Caki2 (cell line): ENCODE data around the gene WDR90. TPM values are rescaled to one million over a fixed set of nuclear protein-coding genes. Genes with fewer than 3 reads are reported as not detected.

ENCODE experiments used
- DNase-seq: peaks from one replicate; pipeline ENCODE4 v3.0.0-alpha.2; 2015; ENCODE audit warnings: low read depth
- in situ Hi-C: cut with HindIII; loops from 2 replicates; pipeline ENCODE4 v1.10.0; 2016; ENCODE audit warnings: low sequenced_read_pairs, low pct_unique_long_range_greater_than_20kb, mixed read lengths
- total RNA-seq: library from RNA; depleted of rRNA; stranded (reverse); fragments of >200 nt; shearing (Covaris generic); gene quantifications from 2 replicates; pipeline ENCODE4 v1.2.3, GENCODE V29; 2014; ENCODE audit warnings: low replicate concordance; rRNA removed

The WDR90 gene
- 12.3 and 52.7 TPM in 2 replicates for total RNA-seq

- peak; percentile 92 for DNase-seq
- in situ Hi-C loops: no loop called here
Measured at GRCh38 chr16:648781-649589, at the start of gene WDR90. Gene WDR90 (plus strand): TSS chr16:649365. CDS start chr16:649417, 52 bp downstream.

GRCh38 chr16:600781-601180, 48.4 kb upstream of the WDR90 start:
- DNase-seq: no peak
- in situ Hi-C loops: no loop called here

- in situ Hi-C loops: no loop called here
Measured at GRCh38 chr16:603933-604332, 45.2 kb upstream of the WDR90 start.

GRCh38 chr16:606656-607307, 42.4 kb upstream of the WDR90 start:
- DNase-seq: no peak
- in situ Hi-C loops: no loop called here

More at GRCh38 chr16:603933-604332, 45.2 kb upstream of the WDR90 start:
- DNase-seq: no peak

DNA sequence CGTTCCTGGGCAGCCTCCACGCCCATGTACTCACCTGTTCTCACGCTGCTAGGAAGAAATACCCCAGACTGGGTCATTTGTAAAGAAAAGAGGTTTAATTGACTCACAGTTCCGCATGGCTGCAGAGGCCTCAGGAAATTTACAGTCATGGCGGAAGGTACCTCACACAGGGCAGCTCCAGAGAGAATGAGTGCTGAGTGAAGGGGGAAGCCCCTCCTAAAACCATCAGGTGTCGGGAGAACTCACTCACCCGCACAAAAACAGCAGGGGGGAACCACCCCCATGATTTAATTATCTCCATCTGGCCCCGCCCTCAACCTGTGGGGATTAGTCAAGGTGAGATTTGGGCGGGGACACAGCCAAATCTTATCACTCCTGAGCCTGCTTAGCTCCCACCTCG, 41.1 kb upstream of the WDR90 start:
- in situ Hi-C loops: no loop called here
- no peak for DNase-seq

DNA sequence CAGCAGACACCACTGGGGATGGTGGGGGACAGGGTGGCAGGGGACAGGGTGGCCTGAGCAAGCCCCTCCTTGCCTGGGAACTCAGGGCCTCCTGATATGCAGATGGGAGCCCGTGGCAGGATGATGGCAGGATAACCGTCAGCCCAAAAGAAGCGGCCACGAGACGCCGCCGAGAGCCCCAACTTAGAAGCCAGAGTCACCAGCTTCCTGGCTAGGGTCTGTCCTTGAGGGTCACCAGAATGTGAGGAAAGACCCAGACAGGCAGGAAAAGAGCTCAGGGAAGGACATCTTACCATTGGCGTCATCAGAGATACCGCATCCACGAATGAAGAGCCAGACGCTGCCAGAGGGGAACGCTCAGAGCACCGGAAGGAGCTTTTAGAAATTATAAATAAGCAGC, 39.8 kb upstream of the WDR90 start:
- in situ Hi-C loops: no loop called here
- DNase-seq: no peak

DNA sequence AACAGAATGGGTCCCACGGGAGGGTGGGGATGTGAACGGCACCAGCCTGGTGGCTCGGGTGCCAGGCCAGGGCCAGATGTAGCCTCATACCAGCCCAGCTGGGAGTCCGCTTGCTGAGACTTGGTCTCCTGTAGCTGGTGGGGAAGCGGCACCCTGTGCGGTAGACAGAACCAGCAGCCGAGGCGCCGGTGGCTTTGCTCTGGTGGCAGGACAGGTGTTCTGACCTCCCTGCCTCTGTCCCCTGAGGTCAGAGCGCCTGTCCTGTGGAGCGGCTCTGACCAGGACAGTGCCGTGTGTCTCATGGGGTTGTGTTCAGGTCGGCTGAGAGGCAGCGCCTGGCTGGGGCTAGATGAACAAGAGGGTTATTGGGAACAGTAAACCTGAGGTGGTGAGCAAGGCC, 39.2 kb upstream of the WDR90 start:
- in situ Hi-C loops: no loop called here
- no peak for DNase-seq

DNA sequence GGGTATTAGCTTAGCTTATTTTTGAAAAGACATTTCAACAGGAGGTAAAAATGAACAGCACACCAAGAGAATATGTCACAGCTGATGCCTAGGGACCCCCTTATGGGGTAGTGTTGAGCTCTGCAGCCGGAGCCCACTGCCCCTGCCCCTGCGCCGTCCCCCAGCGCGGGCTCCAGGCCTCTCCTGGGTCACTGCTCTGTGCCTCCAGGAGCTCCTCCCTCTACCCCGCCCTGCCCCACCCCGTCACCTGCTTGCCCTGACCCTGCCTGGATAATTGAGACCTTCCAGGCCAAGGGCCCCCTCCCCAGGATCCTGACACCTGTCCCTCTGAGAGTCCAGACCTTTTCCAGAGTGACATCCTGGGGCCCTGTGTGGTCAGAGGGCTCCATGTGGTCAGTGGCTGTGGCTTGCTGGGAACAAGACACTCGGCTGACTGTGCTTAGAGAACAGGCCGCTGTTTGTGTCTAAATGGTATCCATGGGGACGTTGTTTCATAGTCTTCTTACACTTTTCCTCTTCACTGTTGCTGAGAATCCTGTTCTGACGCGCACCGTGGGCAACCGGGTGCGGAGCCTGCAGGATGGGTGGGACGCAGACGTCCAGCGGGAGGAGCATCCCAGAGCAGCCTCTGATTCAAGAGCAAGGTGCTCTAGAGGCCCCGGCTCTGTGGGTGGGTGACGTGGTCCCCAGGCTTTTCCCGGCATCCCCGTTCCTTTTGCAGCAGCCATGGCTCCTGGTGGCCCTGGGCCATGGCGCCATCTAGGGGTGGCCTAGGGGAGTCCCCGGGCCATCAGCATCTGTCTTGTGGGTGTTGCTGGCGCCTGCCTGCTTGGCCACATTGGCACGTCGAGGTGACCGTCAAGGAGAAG, 38.4 kb upstream of the WDR90 start:
- in situ Hi-C loops: no loop called here
- DNase-seq: no peak

GRCh38 chr16:615122-615521, 34.0 kb upstream of the WDR90 start:
- in situ Hi-C loops: no loop called here
- no peak for DNase-seq

GRCh38 chr16:616733-617586, 32.2 kb upstream of the WDR90 start:
- in situ Hi-C loops: no loop called here
- no peak for DNase-seq

- in situ Hi-C loops: no loop called here
- no peak for DNase-seq
Measured at GRCh38 chr16:617855-618254, 31.3 kb upstream of the WDR90 start.

DNA sequence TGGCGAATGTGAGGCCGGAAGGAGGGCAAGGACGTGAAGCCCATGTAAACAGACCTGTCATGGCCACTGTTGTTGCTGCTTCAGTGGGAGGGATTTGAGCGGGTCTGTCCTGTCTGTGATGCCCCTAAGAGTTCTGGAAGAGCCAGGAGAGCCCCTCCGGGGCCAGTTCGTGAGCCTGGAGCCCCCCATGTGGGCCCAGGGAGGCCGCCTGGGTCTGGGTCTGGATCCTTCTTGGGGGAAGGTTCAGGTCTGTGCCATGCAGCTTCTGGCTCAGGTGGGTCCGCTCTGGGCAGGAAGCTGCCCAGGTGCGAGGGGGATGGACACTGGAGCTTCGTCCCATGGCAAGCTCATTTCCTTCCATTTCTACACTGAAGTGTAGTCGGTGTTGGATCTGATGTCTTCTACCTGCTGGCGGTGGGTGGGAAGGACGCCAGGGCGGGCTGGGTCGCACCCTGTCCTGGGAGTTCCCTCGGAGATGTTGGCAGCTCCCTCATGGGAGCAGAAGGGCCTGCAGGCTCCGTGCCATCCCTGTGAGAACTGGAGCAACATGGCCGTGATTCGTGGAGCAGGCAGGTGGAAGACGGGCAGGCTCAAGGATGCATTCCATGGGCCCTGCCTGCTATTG, 29.6 kb upstream of the WDR90 start:
- in situ Hi-C loops: no loop called here
- DNase-seq: no peak

DNA sequence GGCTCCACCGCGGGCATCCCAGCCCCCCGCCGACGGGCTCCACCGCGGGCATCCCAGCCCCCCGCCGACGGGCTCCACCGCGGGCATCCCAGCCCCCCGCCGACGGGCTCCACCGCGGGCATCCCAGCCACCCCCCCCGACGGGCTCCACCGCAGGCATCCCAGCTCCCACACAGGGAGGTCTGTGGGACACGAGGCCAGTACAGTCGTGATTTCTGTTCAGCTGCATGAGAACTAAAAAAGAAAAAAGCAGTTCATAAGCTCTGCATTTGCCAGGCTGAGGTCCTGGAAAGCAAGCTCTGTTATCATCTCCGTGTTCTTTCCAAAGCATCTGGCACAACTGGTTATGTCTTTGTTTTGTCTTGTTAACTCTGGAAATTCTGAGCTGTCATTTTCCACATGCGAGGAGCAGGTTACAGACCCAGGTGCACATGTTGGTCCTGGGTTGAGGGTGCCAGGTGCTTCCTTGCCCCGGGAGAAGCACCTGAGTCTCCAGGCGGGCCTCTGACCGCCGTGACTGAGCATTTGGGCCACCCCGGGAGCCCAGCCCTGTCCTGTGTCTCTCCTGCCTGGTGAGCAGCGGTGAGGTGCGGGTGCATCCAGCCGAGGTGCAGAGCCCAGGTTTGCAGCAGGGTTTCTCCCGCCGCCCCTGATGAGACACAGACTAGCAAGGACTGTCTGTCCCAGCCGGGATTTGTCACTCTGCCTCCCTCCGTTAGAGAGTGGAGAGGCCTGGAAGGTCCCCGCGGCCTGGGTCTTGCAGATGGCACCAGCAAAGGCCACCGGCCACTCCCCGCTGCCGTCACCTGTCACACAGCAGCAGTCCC, 28.3 kb upstream of the WDR90 start:
- DNase-seq: no peak

DNA sequence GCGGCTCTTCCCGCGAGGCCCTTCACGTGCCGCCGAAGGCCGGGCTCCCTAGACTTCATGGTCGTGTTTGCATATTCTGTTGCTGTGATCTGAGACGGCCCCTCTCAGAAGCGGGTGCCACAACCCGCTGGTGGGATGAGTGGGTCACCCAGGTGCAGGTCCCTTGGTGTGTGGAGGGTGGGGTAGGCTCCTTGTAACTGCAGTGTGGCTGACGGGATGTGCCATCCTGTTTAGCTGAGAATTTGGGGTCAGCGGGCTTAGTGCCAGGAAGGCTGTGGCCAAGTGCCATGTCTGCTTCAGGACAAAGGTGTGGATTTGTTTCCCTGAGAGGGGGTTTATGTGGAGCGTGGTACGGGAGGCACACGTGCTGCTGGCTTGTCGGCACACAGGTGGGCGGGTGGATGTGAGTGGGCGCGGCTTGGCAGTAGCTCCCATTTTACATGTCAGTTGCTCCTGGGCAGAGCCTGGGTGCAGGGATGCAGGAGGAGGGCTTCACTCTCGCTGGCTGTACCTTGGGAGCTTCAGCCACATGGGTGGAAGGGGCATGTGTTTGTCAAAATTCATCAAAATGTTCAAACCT, 27.5 kb upstream of the WDR90 start:
- in situ Hi-C loops: no loop called here
- DNase-seq: no peak

More for the DNA sequence above, 28.3 kb upstream of the WDR90 start:
- in situ Hi-C loops: no loop called here

DNA sequence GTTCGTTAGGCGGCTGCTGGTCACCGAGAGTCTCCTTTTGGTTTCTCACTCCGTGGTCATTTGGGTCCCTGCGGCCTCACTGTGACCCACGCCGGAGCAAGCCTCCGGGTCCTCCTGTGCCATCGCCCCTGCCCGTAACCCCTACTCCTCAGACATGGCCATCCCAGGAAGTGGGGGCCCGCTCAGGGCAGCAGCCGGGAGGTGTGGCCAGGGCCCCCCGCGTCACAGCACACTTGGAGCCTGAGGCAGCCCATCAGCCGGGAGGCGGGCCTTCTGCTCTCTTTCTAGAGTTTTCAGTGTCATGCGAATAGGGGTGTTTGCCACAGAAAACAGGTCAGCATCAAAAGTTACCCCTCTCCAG, 26.3 kb upstream of the WDR90 start:
- DNase-seq: no peak
- in situ Hi-C loops: no loop called here

DNA sequence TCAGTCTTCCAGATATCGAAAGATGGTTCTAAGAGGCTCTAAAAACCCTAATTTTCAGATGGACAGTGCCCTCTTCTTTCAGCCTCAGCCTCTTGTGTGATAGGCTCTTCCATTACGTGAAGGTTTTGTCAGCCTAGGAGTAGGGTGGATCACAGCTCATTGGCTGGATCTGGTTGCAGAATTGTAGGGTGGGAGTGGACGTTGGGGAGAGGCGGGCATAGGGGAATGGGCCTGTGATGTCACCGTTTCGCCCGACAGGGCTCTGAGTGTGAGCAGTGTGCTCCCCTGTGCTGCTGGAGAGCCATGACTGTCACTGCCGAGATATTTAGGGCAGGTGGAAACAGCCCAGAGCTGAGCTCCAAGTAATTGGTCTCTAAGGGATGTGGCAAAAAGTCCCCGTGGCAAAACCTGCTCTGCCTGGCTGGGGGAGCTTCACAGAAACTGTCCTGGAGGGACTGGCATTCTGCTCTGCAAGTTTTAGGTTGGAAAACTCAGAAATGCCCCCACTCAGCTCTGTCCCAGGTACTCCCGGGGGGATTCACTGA, 24.6 kb upstream of the WDR90 start:
- no peak for DNase-seq
- in situ Hi-C loops: no loop called here
